ENCODE measurements around the gene RGL1. TPM values are rescaled to one million over a fixed set of nuclear protein-coding genes. Genes with fewer than 3 reads are reported as not detected.

RGL1 gene
- total RNA-seq, 1 experiment from 2014 or later, result 0.92 TPM

GRCh38 chr1:183774938-183775337 is 30.0 kb upstream of the RGL1 start:
- intact Hi-C loops (cut with micrococcal nuclease; ENCODE audit: unreplicated experiment) (no loop called here), in situ Hi-C loops (cut with HindIII; ENCODE audit: low pct_unique_long_range_greater_than_20kb, low sequenced_read_pairs) (no loop called here)
- ChIA-PET CTCF (no interaction called here), POLR2A (no interaction called here)
- no peaks in the 10 kb centered on the region for H3K27me3 ChIP-seq (ENCODE audit: control insufficient read depth, insufficient read depth, low read length)
- TF ChIP-seq POLR2AphosphoS5 (IDR thresholded peaks at IDR 0.05; ENCODE audit: low read depth, low read length) (no peak), SIN3A (IDR thresholded peaks at IDR 0.05; ENCODE audit: borderline replicate concordance, insufficient read depth, low read depth, low read length) (no peak), TCF7L2 (IDR thresholded peaks at IDR 0.05; ENCODE audit: low read depth, low read length) (no peak)
- no peak overlapping the region for H3K4me3 ChIP-seq (ENCODE audit: low read depth in 2 of 2, low read length in 2 of 2)
- no peaks in the 10 kb centered on the region for H3K36me3 ChIP-seq (ENCODE audit: control insufficient read depth, insufficient read depth, low read length)
- BruUV-seq (replicated peaks), result no TSS peak
- no peaks in the 10 kb centered on the region for H3K4me1 ChIP-seq (ENCODE audit: control insufficient read depth, insufficient read depth, low read length)
- DNase-seq (ENCODE audit: low read depth, low spot score) (no peak), ATAC-seq (no peak)
- H3K9me3 ChIP-seq (ENCODE audit: control insufficient read depth, insufficient read depth, low read depth, low read length), result peaks cover 6% of the 10 kb centered on the region; the same call in 1 of the 2 replicates
- no peak overlapping the region for H3K27ac ChIP-seq (ENCODE audit: low read length)

- H3K27ac ChIP-seq (ENCODE audit: low read length), result no peak overlapping the region
- no peak overlapping the region for H3K4me3 ChIP-seq (ENCODE audit: low read depth in 2 of 2, low read length in 2 of 2)
- no peak for ATAC-seq
- no TSS peak for BruUV-seq (replicated peaks)
- ChIA-PET POLR2A (no interaction called here), CTCF (no interaction called here)
- no peaks in the 10 kb centered on the region for H3K4me1 ChIP-seq (ENCODE audit: control insufficient read depth, insufficient read depth, low read length)
- no peaks in the 10 kb centered on the region for H3K36me3 ChIP-seq (ENCODE audit: control insufficient read depth, insufficient read depth, low read length)
- in situ Hi-C loops (cut with HindIII; ENCODE audit: low pct_unique_long_range_greater_than_20kb, low sequenced_read_pairs), result no loop called here
- H3K27me3 ChIP-seq (ENCODE audit: control insufficient read depth, insufficient read depth, low read length), result no peaks in the 10 kb centered on the region
- no peak for TF ChIP-seq TCF7L2 (IDR thresholded peaks at IDR 0.05; ENCODE audit: low read depth, low read length)
- TF ChIP-seq POLR2AphosphoS5 (IDR thresholded peaks at IDR 0.05; ENCODE audit: low read depth, low read length), result no peak
- no peak for TF ChIP-seq CTCF (IDR thresholded peaks at IDR 0.05)
- TF ChIP-seq SIN3A (IDR thresholded peaks at IDR 0.05; ENCODE audit: borderline replicate concordance, insufficient read depth, low read depth, low read length), result no peak
- no peak for TF ChIP-seq REST (IDR thresholded peaks at IDR 0.05; ENCODE audit: insufficient read depth in 1 of 2, low read depth in 2 of 2, low read length in 1 of 2)
- DNase-seq (ENCODE audit: low read depth, low spot score), result no peak
- H3K9me3 ChIP-seq (ENCODE audit: control insufficient read depth, insufficient read depth, low read depth, low read length), result peaks cover 4% of the 10 kb centered on the region; the same call in 1 of the 2 replicates
- intact Hi-C loops (cut with micrococcal nuclease; ENCODE audit: unreplicated experiment), result no loop called here
Measured at GRCh38 chr1:183776731-183777130, 28.2 kb upstream of the RGL1 start.

GRCh38 chr1:183777328-183777727 is 27.6 kb upstream of the RGL1 start:
- Histone ChIP-seq H3K4me3 (ENCODE audit: low read depth in 2 of 2, low read length in 2 of 2) (no peak overlapping the region), H3K27me3 (ENCODE audit: control insufficient read depth, insufficient read depth, low read length) (no peaks in the 10 kb centered on the region), H3K36me3 (ENCODE audit: control insufficient read depth, insufficient read depth, low read length) (no peaks in the 10 kb centered on the region), H3K4me1 (ENCODE audit: control insufficient read depth, insufficient read depth, low read length) (no peaks in the 10 kb centered on the region), H3K27ac (ENCODE audit: low read length) (no peak overlapping the region), H3K9me3 (ENCODE audit: control insufficient read depth, insufficient read depth, low read depth, low read length) (peaks cover 4% of the 10 kb centered on the region; the same call in 1 of the 2 replicates)
- TF ChIP-seq CTCF (IDR thresholded peaks at IDR 0.05) (no peak), SIN3A (IDR thresholded peaks at IDR 0.05; ENCODE audit: borderline replicate concordance, insufficient read depth, low read depth, low read length) (no peak), TCF7L2 (IDR thresholded peaks at IDR 0.05; ENCODE audit: low read depth, low read length) (no peak), POLR2AphosphoS5 (IDR thresholded peaks at IDR 0.05; ENCODE audit: low read depth, low read length) (no peak), REST (IDR thresholded peaks at IDR 0.05; ENCODE audit: insufficient read depth in 1 of 2, low read depth in 2 of 2, low read length in 1 of 2) (no peak)
- no peak for ATAC-seq
- intact Hi-C loops (cut with micrococcal nuclease; ENCODE audit: unreplicated experiment), result no loop called here
- CTCF ChIA-PET, result no interaction called here
- no peak for DNase-seq (ENCODE audit: low read depth, low spot score)
- BruUV-seq (replicated peaks), result no TSS peak
- POLR2A ChIA-PET, result no interaction called here
- in situ Hi-C loops (cut with HindIII; ENCODE audit: low pct_unique_long_range_greater_than_20kb, low sequenced_read_pairs), result no loop called here
